GM18907 (cell line): ENCODE results near the gene UQCC2.

Experiments used
- ATAC-seq: cut with Tn5 transposase; IDR thresholded peaks from one replicate; pipeline ENCODE4 v1.9.1; 2021; ENCODE audit warnings: mild to moderate bottlenecking, moderate library complexity; ENCODE audit not compliant: unreplicated experiment

Gene UQCC2

DNA sequence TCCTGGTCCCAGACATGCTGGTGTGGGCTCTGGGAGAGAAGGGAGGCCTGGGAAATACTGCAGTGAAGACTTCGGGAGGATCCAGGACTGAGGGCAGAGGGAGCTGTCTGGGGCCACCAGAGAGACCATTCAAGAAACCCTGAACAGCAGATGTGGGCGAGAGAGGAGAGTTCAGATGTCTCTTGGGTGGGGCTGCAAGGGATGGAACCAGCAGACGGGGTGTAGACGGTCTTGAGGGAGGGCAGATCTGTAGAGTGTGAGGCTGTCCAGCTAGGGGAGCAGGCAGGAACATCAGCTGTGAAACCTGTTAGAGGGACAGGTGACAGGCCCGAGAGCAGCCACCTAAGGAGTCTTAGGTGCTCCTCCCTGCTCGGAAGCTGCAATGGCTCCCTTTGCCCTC is 51.5 kb downstream of the UQCC2 start:
- ATAC-seq = no peak

DNA sequence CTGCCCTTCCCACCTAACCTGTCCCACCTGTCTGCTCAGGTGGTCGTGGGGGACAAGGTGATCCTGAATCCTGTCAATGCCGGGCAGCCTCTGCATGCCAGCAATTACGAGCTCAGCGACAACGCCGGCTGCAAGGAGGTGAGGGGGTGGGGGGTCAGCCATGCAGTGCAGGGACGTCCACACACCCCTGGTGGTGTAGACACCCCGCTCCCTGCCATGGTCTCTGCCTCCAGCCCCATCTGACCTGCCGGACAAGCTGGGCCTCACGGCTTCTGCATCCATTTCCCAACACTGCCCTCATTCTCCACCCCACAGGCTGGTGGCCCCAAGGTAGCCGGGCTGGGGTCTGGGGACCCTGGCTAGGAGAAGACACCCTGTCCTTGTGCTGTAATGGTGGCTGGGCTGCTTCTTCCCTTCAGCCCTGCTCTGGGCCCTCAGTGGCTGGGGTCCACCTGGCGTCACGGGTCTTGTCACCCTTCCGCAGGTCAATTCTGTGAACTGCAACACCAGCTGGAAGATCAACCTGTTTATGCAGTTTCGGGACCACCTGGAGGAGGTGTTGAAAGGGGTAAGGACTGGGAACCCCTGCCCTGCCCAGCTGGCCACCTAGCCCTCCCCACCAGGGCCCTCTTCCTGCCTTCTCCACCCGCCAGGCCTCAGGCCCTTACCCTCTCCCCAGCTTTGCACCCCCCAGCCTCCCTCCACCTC is 52.4 kb downstream of the UQCC2 start:
- no peak for ATAC-seq

DNA sequence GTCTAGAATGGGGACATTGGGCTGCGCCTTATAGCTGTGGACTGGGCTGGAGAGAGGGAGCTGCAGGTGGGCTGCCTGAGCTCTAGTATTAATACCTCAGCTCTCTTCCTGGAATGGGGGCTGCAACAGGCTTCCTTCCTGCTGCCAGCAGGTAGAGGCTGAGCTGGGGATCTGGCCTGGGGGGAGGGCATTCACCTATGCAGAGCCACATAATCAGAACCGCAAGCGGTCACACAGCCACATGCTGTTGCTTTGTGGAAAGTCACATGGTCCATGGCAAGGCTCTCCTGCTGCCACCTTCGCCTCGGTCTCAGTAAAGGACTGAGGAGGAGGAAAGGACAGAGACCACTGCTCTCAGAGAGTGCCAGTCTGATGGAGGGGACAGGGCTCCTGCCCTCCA is 54.7 kb downstream of the UQCC2 start:
- ATAC-seq = no peak

DNA sequence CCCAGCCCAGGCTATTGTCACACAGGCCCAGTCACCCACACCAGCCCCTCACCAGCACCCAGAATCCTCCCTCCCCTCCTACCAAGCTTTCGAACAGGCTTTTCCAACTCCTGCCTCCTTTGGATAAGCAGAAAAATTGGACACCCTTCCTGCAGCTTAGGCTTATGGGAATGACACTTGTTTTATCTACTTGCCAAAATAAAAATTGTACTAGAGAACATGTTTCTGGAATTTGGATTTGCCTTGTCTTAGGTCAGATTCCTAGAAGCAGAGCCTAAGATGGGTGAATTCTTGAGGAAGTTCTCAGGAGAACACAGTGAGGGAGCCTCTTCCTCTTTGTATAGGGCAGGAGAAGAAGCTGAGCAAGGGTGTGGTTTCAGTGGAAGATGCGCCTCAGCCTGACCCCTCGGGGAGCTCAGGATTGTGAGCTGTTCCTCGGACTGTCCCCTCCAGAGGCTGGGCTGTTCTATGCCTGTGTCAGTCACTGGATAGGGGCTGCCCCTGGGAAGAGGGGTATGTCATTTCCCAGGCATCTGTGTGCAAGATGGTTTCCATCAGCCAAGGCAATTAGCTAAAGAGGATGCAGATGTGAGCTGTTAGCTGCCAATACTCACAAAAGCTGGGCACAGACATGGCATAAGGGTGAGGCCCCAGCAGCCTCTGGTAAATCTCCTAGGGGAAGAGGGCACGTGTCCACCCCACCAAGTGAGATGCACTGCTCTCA is 56.5 kb downstream of the UQCC2 start:
- ATAC-seq = no peak

DNA sequence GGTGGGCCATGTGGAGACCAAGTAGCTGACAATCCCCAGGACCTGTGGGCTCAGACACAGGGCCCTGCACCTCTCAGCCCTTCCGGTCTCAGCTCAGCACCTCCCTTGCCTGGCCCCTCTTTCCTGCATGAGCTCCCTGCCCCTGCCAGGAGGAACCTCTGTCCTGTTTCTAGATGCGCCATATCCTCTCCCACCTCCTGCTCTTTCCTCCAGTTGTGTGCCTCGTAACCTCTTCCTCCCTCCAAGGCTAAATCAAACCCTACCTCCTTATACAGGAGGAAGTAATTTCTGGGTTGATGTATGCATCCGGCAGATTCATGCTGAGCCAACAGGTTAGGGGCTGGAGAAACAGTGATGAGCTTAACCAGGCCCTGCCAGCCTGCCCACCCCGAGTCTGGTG is 59.5 kb downstream of the UQCC2 start:
- no peak for ATAC-seq

DNA sequence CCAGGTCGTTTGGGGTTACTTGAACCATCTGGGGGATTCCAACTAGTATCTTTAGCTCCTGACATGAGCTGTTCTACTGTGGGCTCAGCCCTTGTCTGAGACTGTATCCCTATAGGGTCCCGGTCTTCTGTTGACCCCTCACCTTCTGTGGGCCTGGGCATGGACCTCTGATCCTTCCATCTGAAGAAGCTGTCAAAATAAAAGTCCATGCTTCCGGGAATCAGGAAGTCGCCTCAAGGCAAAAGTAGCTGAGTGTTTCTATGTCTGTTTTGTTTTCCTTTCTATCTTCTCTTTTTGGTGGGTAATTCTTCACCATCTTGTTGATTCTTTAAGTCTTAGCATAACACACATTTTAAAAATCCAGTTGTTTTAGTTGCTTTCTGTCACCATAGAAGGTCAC is 60.1 kb downstream of the UQCC2 start:
- no peak for ATAC-seq
